HepG2 (cell line): ENCODE data around the gene RABGEF1. TPM values are rescaled to one million over a fixed set of nuclear protein-coding genes. Genes with fewer than 3 reads are reported as not detected.

Experiments used
- CBFB ChIP-seq: sonication (generic); formaldehyde crosslinking; IDR thresholded peaks from 2 replicates; pipeline ENCODE4 v1.4.0; 2020; ENCODE audit warnings: missing genetic modification reagents
- FOXO1 ChIP-seq: sonication (generic); formaldehyde crosslinking; IDR thresholded peaks from 2 replicates; pipeline ENCODE4 v1.4.0; 2020; ENCODE audit warnings: missing genetic modification reagents
- NBN ChIP-seq: fragments of 450-650 bp; conservative IDR thresholded peaks from 2 replicates; pipeline ENCODE4 v1.6.1; 2017
- NRL ChIP-seq: sonication (generic); formaldehyde crosslinking; IDR thresholded peaks from 2 replicates; pipeline ENCODE4 v1.5.0; 2020; ENCODE audit warnings: missing genetic modification reagents, mild to moderate bottlenecking, moderate library complexity, borderline replicate concordance
- PHB2 ChIP-seq: fragments of 450-650 bp; IDR thresholded peaks from 2 replicates; pipeline ENCODE4 v1.6.1; 2018; ENCODE audit not compliant: partially characterized antibody
- RFX3 ChIP-seq: IDR thresholded peaks from 2 replicates; pipeline ENCODE4 v1.6.1; 2016; ENCODE audit warnings: missing biosample characterization, missing genetic modification reagents
- ZFP36 ChIP-seq: fragments of 150-350 bp; IDR thresholded peaks from 2 replicates; pipeline ENCODE4 v1.6.1; 2018; ENCODE audit warnings: borderline replicate concordance, low read length, low read depth; ENCODE audit not compliant: partially characterized antibody
- ZMAT3 ChIP-seq: sonication (generic); formaldehyde crosslinking; conservative IDR thresholded peaks from 2 replicates; pipeline ENCODE4 v1.7.0; 2021; ENCODE audit warnings: missing genetic modification reagents
- ZNF382 ChIP-seq: sonication (generic); formaldehyde crosslinking; IDR thresholded peaks from 2 replicates; pipeline ENCODE4 v1.5.0; 2020; ENCODE audit warnings: missing genetic modification reagents, mild to moderate bottlenecking, borderline replicate concordance
- ZNF550 ChIP-seq: sonication (generic); formaldehyde crosslinking; IDR thresholded peaks from 2 replicates; pipeline ENCODE4 v1.4.0; 2020; ENCODE audit warnings: mild to moderate bottlenecking, missing genetic modification reagents, borderline replicate concordance
- ZNF570 ChIP-seq: sonication (generic); formaldehyde crosslinking; IDR thresholded peaks from 2 replicates; pipeline ENCODE4 v1.4.0; 2020; ENCODE audit warnings: mild to moderate bottlenecking, missing genetic modification reagents, borderline replicate concordance
- ZNF75D ChIP-seq: sonication (generic); formaldehyde crosslinking; IDR thresholded peaks from 2 replicates; pipeline ENCODE4 v1.8.1; 2023; ENCODE audit warnings: missing genetic modification reagents, mild to moderate bottlenecking, borderline replicate concordance
- ZNF816 ChIP-seq: sonication (generic); formaldehyde crosslinking; IDR thresholded peaks from 2 replicates; pipeline ENCODE4 v1.8.0; 2022; ENCODE audit warnings: missing genetic modification reagents, mild to moderate bottlenecking, borderline replicate concordance
- ZSCAN9 ChIP-seq: IDR thresholded peaks from 2 replicates; pipeline ENCODE4 v1.6.1; 2016; ENCODE audit warnings: borderline replicate concordance
- polyA plus RNA-seq, 8 experiments: library from polyadenylated mRNA; depleted of rRNA in 3 of 8; stranded (reverse) in 7 of 8; unstranded in 1 of 8; fragments of >200 nt; fragmentation: Illumina TruSeq in 4 of 8; extraction: Trizol in 4 of 8; gene quantifications; 2 replicates each; pipeline versions ENCODE4 v1.2.1 to v1.2.3, GENCODE V29; 2011 to 2016; ENCODE audit warnings: low read depth in 4 of 8, missing spikeins in 1 of 8, mixed read lengths in 1 of 8; ENCODE audit not compliant: insufficient read depth in 1 of 8
- total RNA-seq, 5 experiments: library from RNA; depleted of rRNA; stranded (reverse); fragments of >200 nt; fragmentation: Illumina TruSeq; extraction: Trizol; gene quantifications; 2 replicates each; pipeline ENCODE4 v1.2.3, GENCODE V29; 2016; ENCODE audit warnings: low read depth in 1 of 5
- TF ChIP-seq, protein P1 (sequence below): sonication (generic); formaldehyde crosslinking; IDR thresholded peaks from 2 replicates; pipeline ENCODE4 v1.4.0; 2020; ENCODE audit warnings: mild to moderate bottlenecking, low read depth, missing genetic modification reagents
- TF ChIP-seq, protein P2 (sequence below): sonication (generic); formaldehyde crosslinking; conservative IDR thresholded peaks from 2 replicates; pipeline ENCODE4 v1.4.0; 2020; ENCODE audit warnings: missing genetic modification reagents
- TF ChIP-seq, protein P3 (sequence below): IDR thresholded peaks from 2 replicates; pipeline ENCODE4 v1.6.1; 2016; ENCODE audit warnings: mild to moderate bottlenecking
- TF ChIP-seq, protein P4 (sequence below): sonication (generic); formaldehyde crosslinking; IDR thresholded peaks from 2 replicates; pipeline ENCODE4 v1.8.1; 2022; ENCODE audit warnings: low read depth, mild to moderate bottlenecking, missing genetic modification reagents
- TF ChIP-seq, protein P5 (sequence below): sonication (generic); formaldehyde crosslinking; conservative IDR thresholded peaks from 2 replicates; pipeline ENCODE4 v1.4.0; 2020; ENCODE audit warnings: missing genetic modification reagents

RABGEF1 gene
- total and polyA plus RNA-seq, 2 of the 13 experiments (the other 11 are each of a cell fraction or from before 2014, with no cell fraction given), result 22.7 to 35.3 TPM

DNA sequence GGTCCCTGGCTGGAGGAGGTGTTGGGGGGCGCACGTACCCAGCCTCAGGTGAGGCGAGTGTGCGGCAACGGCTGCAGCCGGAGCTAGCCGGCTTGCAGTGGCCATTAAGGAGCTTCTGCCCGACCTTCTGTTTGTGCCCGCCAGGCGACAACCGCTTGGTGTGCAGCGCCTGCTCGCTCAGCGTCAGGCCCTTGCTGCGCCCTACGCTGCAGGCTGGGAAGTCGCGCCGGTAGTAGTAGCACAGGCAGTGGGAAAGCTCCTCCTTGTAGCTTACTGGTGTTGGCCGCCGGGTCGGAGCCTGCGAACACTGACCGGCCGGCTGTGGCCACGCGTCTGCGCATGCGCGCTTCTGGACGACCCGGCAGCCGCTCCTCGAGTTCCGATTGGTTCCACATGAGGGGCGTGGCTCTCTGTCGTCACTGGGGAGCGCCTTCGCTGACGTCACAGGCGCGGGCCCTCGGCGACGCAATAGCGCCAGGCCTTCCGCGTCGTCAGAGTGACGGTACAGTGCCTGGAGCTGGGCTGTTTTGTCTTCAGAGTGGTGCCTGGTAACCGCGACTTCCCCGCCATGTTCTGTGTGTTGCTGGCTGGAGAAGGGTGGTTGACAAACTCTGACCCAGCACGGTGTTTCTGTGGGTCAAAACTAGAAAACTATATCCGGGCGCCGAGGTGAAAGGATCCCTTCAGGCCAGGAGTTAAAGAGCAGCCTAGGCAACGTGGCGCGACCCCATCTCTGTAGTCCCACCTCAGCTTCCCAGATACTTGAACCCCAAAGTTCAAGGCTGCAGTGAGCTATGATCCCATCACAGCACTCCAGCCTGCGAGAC lies 104.2 kb downstream of the RABGEF1 start (continued):
- TF ChIP-seq, protein P1, sequence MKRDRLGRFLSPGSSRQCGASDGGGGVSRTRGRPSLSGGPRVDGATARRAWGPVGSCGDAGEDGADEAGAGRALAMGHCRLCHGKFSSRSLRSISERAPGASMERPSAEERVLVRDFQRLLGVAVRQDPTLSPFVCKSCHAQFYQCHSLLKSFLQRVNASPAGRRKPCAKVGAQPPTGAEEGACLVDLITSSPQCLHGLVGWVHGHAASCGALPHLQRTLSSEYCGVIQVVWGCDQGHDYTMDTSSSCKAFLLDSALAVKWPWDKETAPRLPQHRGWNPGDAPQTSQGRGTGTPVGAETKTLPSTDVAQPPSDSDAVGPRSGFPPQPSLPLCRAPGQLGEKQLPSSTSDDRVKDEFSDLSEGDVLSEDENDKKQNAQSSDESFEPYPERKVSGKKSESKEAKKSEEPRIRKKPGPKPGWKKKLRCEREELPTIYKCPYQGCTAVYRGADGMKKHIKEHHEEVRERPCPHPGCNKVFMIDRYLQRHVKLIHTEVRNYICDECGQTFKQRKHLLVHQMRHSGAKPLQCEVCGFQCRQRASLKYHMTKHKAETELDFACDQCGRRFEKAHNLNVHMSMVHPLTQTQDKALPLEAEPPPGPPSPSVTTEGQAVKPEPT (CRISPR knock-in tag), result peak; percentile 26; the same call in 1 of the 2 replicates
- TF ChIP-seq ZNF382 (no peak), ZMAT3 (CRISPR knock-in tag) (peak; percentile 83), ZNF816 (CRISPR knock-in tag) (no peak), ZNF570 (no peak), CBFB (CRISPR knock-in tag) (peak; percentile 66), FOXO1 (CRISPR knock-in tag) (peak; percentile 56; the same call in 1 of the 2 replicates), NBN (no peak), NRL (CRISPR knock-in tag) (peak; percentile 85; the same call in 1 of the 2 replicates), PHB2 (no peak), ZFP36 (no peak), ZNF75D (CRISPR knock-in tag) (no peak), ZSCAN9 (CRISPR knock-in tag) (peak; percentile 83; the same call in 1 of the 2 replicates), RFX3 (CRISPR knock-in tag) (peak; percentile 38; the same call in 1 of the 2 replicates), ZNF550 (no peak)
- TF ChIP-seq, protein P2, sequence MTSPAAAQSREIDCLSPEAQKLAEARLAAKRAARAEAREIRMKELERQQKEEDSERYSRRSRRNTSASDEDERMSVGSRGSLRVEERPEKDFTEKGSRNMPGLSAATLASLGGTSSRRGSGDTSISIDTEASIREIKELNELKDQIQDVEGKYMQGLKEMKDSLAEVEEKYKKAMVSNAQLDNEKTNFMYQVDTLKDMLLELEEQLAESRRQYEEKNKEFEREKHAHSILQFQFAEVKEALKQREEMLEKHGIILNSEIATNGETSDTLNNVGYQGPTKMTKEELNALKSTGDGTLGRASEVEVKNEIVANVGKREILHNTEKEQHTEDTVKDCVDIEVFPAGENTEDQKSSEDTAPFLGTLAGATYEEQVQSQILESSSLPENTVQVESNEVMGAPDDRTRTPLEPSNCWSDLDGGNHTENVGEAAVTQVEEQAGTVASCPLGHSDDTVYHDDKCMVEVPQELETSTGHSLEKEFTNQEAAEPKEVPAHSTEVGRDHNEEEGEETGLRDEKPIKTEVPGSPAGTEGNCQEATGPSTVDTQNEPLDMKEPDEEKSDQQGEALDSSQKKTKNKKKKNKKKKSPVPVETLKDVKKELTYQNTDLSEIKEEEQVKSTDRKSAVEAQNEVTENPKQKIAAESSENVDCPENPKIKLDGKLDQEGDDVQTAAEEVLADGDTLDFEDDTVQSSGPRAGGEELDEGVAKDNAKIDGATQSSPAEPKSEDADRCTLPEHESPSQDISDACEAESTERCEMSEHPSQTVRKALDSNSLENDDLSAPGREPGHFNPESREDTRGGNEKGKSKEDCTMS (CRISPR knock-in tag), result no peak
- TF ChIP-seq, protein P3, sequence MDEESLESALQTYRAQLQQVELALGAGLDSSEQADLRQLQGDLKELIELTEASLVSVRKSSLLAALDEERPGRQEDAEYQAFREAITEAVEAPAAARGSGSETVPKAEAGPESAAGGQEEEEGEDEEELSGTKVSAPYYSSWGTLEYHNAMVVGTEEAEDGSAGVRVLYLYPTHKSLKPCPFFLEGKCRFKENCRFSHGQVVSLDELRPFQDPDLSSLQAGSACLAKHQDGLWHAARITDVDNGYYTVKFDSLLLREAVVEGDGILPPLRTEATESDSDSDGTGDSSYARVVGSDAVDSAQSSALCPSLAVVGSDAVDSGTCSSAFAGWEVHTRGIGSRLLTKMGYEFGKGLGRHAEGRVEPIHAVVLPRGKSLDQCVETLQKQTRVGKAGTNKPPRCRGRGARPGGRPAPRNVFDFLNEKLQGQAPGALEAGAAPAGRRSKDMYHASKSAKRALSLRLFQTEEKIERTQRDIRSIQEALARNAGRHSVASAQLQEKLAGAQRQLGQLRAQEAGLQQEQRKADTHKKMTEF, result peak; percentile 83
- TF ChIP-seq, protein P4, sequence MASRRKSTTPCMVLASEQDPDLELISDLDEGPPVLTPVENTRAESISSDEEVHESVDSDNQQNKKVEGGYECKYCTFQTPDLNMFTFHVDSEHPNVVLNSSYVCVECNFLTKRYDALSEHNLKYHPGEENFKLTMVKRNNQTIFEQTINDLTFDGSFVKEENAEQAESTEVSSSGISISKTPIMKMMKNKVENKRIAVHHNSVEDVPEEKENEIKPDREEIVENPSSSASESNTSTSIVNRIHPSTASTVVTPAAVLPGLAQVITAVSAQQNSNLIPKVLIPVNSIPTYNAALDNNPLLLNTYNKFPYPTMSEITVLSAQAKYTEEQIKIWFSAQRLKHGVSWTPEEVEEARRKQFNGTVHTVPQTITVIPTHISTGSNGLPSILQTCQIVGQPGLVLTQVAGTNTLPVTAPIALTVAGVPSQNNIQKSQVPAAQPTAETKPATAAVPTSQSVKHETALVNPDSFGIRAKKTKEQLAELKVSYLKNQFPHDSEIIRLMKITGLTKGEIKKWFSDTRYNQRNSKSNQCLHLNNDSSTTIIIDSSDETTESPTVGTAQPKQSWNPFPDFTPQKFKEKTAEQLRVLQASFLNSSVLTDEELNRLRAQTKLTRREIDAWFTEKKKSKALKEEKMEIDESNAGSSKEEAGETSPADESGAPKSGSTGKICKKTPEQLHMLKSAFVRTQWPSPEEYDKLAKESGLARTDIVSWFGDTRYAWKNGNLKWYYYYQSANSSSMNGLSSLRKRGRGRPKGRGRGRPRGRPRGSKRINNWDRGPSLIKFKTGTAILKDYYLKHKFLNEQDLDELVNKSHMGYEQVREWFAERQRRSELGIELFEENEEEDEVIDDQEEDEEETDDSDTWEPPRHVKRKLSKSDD (CRISPR knock-in tag), result peak; percentile 100
- TF ChIP-seq, protein P5, sequence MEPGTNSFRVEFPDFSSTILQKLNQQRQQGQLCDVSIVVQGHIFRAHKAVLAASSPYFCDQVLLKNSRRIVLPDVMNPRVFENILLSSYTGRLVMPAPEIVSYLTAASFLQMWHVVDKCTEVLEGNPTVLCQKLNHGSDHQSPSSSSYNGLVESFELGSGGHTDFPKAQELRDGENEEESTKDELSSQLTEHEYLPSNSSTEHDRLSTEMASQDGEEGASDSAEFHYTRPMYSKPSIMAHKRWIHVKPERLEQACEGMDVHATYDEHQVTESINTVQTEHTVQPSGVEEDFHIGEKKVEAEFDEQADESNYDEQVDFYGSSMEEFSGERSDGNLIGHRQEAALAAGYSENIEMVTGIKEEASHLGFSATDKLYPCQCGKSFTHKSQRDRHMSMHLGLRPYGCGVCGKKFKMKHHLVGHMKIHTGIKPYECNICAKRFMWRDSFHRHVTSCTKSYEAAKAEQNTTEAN (CRISPR knock-in tag), result no peak
